GM18861 (cell line): Measurements from ENCODE around the gene LHFPL3.
"Not testable (repeated sequence)": the region's sequence is repeated elsewhere in the genome, so short reads cannot be mapped to it uniquely, and the experiment has no call there.

Source experiments
- ATAC-seq: cut with Tn5 transposase; IDR thresholded peaks from one replicate; pipeline ENCODE4 v1.9.1; 2021; ENCODE audit not compliant: unreplicated experiment

LHFPL3 gene

GRCh38 chr7:104328296-104328969 lies at the start of gene LHFPL3:
LHFPL3 (plus strand) TSS chr7:104328603.
- no peak for ATAC-seq

- not testable (repeated sequence) for ATAC-seq
These were observed 46.7 kb upstream of the LHFPL3 start for GRCh38 chr7:104281685-104282084.

- ATAC-seq, result no peak
These were observed 41.6 kb upstream of the LHFPL3 start for GRCh38 chr7:104286839-104287238.

GRCh38 chr7:104288137-104288536 lies 40.3 kb upstream of the LHFPL3 start:
- ATAC-seq, result no peak

- no peak for ATAC-seq
These were observed 34.1 kb upstream of the LHFPL3 start for GRCh38 chr7:104294291-104294690.

DNA sequence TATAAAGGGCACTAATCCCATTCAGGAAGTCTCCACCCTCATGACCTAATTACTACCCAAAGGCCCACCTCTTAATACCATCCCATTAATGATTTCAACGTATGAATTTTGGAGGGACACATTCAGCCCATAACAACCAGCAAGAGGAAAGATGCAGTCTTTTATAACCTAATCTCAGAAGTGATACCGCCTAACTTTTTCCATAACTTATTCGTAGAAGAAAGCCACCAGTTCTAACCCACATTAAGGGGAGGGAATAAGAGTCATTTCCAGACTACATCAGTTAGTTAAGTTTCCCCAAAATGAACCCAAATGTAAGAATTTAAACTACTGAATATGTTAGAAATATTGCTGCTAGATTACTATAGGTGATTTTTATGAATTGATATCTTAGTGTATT lies 32.1 kb upstream of the LHFPL3 start:
- no peak for ATAC-seq

GRCh38 chr7:104296900-104297299 lies 31.5 kb upstream of the LHFPL3 start:
- no peak for ATAC-seq

DNA sequence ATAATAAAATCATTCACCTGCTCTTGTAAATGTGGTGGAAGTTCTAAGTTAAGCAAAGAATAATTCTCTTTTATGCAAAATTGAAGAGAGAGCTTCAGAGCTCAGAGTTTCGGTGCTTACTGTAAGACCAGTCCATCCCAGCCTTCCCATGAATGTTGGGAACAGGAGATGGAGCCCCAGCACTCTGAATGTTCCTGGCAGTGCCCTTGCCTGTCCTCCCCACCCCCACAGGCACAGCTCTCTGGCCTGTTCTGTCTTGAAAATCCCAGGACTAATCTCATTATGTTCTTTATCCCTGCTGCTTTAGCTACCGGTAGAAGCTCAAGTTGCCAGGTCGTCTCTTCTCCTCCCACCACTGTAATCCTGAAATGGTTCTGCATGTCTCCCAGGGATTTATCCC lies 29.1 kb upstream of the LHFPL3 start:
- ATAC-seq, result no peak

GRCh38 chr7:104299777-104300176 lies 28.6 kb upstream of the LHFPL3 start:
- no peak for ATAC-seq

DNA sequence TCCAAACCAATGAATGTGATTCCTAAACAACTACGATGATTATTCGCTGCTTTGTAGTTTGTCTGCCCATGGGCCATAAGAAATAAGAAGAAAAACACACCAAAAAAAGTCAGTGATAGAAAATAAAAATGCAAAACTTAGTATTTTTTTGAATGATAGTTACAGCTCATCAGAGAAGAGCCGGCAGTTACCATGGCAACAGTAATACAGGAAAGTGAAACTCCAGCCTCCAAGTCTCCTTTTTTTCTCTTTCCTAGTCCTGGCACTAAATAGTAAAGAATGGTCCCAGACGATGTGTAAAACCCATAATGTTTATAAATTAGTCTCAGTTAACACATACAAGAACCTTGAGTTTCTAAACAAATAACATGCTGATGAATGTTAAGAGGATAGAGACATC lies 21.6 kb upstream of the LHFPL3 start:
- ATAC-seq, result no peak

DNA sequence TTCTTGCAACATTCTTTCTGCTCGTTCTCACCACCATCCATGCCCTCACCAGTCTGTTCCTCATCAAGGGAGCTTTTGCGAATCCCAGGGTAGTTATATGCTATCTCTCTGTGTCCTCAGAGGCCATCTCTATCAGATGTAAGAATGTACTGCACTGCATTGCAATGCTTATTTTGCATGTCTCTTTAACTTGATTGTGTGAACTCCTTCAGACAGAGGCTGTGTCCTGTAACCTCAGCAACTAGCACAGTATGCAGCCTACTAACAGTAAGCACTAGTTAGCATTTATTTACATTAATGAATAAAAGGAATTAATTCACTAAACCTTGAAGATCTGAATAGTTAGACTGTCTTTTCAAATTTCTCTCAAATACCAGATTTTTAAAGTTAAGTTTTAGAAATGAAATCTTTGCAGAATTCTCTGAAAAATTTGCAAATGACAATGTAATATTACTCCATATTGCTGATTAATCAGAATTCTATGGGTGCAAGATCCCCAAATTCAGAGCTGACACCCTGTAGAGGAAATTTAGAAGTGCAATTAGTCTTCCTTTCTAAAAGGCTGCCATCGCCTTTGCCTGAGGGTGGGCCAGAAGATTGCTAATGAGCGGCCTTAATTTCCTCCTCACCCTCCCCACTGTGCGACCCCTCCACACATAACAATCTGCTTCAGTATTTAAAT lies 10.3 kb upstream of the LHFPL3 start:
- no peak for ATAC-seq

- no peak for ATAC-seq
These were observed 869 bp upstream of the LHFPL3 start for GRCh38 chr7:104327534-104327933.

DNA sequence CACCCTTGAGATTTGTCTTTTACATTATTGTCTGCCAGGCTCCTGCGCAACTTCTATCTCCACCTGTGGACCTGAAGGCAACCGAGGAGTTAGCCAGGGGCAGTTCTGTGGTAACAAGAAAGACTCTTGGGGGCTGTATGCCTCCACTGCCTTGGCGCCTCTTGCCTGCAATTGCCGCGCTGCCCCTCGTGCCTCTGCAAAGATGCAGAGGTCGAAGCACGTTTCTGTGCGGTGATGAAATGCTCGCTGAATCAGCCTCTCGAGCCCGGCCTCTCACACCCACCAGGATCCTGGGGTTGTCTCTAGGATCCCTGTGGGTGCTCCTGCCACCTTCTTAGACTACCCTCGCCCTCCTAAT lies 486 bp upstream of the LHFPL3 start:
- ATAC-seq, result no peak

GRCh38 chr7:104328970-104329825 lies 795 bp downstream of the LHFPL3 start:
- ATAC-seq, result no peak

DNA sequence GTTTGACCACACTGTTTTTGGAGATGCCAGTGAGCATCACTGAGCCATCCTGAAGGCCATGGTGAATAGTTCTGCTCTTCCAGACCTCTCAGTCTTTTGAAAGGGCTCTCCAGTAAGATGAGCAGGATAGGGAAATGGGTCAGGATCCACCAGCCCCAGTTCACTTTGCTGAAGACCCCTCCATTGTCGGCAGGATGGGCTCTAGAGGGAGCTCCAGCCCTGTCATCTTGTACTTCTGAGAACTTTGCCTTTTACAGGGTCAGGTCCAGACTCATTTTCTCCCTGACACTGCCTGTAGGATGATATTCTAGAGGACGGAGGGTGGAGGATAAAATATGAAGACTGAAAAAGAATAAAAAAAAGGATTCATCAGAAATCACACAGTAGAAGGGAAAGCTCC lies 13.1 kb downstream of the LHFPL3 start:
- ATAC-seq, result no peak

DNA sequence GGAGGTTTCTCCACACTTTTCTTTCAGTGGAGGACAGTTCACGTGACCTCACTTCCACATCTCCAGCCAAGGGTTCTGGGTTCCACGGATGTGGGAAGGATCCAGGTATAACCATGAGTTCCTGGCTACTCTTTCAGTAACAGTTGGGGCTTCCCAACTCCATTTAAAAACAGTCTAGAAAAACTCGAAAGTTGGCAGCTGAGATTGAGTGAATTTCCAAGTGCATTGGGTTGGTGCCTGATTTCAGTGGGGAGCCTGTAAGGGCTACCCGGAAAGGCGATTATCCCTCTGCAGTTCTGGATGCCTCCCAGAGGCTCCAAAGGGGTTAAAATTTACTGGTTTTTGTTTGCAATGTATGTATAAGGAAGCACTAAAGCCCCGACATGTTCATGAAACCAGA lies 24.3 kb downstream of the LHFPL3 start:
- ATAC-seq, result no peak

DNA sequence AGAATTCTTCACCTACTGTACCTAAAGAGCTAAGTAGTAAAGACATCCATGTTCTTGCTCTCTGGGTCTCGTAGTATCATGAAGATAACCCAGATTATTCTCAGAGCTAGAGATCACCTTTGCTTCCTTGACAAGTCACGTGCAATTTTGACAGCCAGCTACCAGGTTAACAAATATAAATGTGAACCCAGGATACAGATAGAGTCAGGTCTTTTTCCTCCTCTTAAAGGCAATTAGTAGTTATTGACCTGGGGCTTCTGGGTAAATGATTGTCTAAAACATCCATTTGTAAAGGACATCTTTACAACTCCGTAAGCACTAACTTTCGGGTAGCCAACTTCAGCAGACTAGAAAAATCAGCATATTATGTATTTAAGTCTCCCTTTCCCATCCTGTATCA lies 28.8 kb downstream of the LHFPL3 start:
- ATAC-seq, result no peak

DNA sequence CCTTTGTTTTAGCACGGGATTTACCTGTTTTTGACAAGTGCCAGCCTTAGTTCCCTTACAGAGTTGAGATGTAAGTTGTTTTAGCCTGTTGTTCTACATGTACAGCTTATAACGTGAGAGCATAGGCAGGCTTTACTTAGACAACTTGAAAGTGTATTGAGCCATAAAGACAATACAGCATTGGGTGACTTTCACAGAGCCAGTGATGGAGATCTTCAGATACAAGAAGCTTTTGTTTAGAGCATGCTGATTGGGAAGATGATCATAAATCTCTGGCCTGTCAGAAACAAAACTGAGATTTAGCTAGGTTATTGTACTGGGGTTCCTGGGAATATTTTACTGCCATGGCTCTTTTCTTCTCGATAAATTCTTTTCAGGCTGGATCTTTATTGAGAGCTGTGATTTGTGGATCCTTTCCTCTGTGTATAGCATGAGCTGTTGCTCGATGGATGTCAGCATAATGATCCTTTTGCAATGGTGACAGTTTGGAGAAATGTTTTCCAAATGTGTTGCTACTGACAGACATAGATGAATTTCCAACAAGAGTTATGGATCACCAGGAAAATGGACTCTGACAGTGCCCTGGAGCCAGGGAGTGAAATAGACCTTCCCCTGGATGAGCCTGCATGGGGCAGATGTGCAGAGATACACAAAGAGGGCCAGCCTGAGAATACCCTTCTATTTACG lies 30.2 kb downstream of the LHFPL3 start:
- ATAC-seq, result no peak

- no peak for ATAC-seq
These were observed 34.4 kb downstream of the LHFPL3 start for GRCh38 chr7:104362756-104363155.

- no peak for ATAC-seq
These were observed 35.0 kb downstream of the LHFPL3 start for GRCh38 chr7:104363355-104363754.

GRCh38 chr7:104366390-104366789 lies 38.0 kb downstream of the LHFPL3 start:
- ATAC-seq, result no peak
